GM15510 (cell line): ENCODE results near the gene JPH4.

ENCODE experiments used
- POLR2A ChIP-seq: IDR thresholded peaks from 3 replicates; pipeline ENCODE4 v1.6.1; 2011; ENCODE audit warnings: borderline replicate concordance; ENCODE audit not compliant: insufficient read length; ENCODE audit errors: extremely low read depth

Gene JPH4

GRCh38 chr14:23572524-23572828, 6.1 kb downstream of the JPH4 start:
- no peak for TF ChIP-seq POLR2A

- no peak for TF ChIP-seq POLR2A
These were observed 6.7 kb downstream of the JPH4 start for GRCh38 chr14:23571701-23572523.

- TF ChIP-seq POLR2A = no peak
These were observed 7.6 kb downstream of the JPH4 start for GRCh38 chr14:23570806-23571483.

GRCh38 chr14:23569443-23570151, 9.0 kb downstream of the JPH4 start:
- no peak for TF ChIP-seq POLR2A

GRCh38 chr14:23568600-23569331, 9.8 kb downstream of the JPH4 start:
- TF ChIP-seq POLR2A = no peak

- no peak for TF ChIP-seq POLR2A
These were observed 10.5 kb downstream of the JPH4 start for GRCh38 chr14:23568021-23568599.

GRCh38 chr14:23567186-23568020, 11.2 kb downstream of the JPH4 start, which contains the start of gene AP1G2:
Gene AP1G2 (minus strand): TSS chr14:23567791. CDS start chr14:23567314, 477 bp downstream.
- TF ChIP-seq POLR2A = peak; percentile 93

GRCh38 chr14:23566778-23567185, 11.8 kb downstream of the JPH4 start:
- TF ChIP-seq POLR2A = no peak

GRCh38 chr14:23566112-23566777, 12.3 kb downstream of the JPH4 start:
- TF ChIP-seq POLR2A = no peak

GRCh38 chr14:23565626-23566025, 13.0 kb downstream of the JPH4 start:
- TF ChIP-seq POLR2A = peak; percentile 4

GRCh38 chr14:23564876-23565275, 13.7 kb downstream of the JPH4 start:
- no peak for TF ChIP-seq POLR2A

GRCh38 chr14:23564181-23564812, 14.3 kb downstream of the JPH4 start:
- no peak for TF ChIP-seq POLR2A
